HEK293 (cell line): ENCODE measurements around the gene OLA1.

Experiments
- CTCF ChIA-PET: fragments of 350-600 bp; formaldehyde crosslinking; extraction: SDS; loops from one replicate; lab custom pipeline; 2021; ENCODE audit warnings: antibody characterized with exemption; lab: Yijun Ruan, JAX
- POLR2A ChIA-PET: fragments of 300-600 bp; formaldehyde crosslinking; extraction: SDS; loops from one replicate; lab custom pipeline; 2020; ENCODE audit warnings: antibody characterized with exemption, inconsistent platforms; lab: Yijun Ruan, JAX
- H3K27ac ChIP-seq: fragments of 200-500 bp; sonication (Bioruptor generic); 2 replicates; pipeline ENCODE4 v1.5.1; 2014; ENCODE audit warnings: low read depth, low read length, control low read depth, inconsistent platforms; ENCODE audit errors: extremely low read depth
- H3K36me3 ChIP-seq, 2 experiments: fragments of 200-500 bp in 1 of 2; sonication (Bioruptor generic) in 1 of 2; 1 replicate in 1 of 2; 2 replicates in 1 of 2; pipeline ENCODE4 v1.5.1; 2014 to 2017; ENCODE audit warnings: inconsistent platforms in 2 of 2, low read length in 2 of 2; ENCODE audit not compliant: control insufficient read depth in 2 of 2, insufficient read depth in 1 of 2
- H3K4me1 ChIP-seq: fragments of 200-500 bp; sonication (Bioruptor generic); 2 replicates; pipeline ENCODE4 v1.5.1; 2014; ENCODE audit warnings: mild to moderate bottlenecking, low read length, inconsistent platforms; ENCODE audit not compliant: control insufficient read depth, insufficient read depth
- H3K4me3 ChIP-seq: 2 replicates; pipeline ENCODE4 v1.5.1; 2011; ENCODE audit warnings: low read depth, mild to moderate bottlenecking, control low read depth, low read length, moderate library complexity
- H3K9me3 ChIP-seq: fragments of 200-500 bp; sonication (Bioruptor generic); 2 replicates; pipeline ENCODE4 v1.5.1; 2014; ENCODE audit warnings: low read depth, low read length, inconsistent platforms; ENCODE audit not compliant: control insufficient read depth, insufficient read depth
- KLF7 ChIP-seq: fragments of 450-650 bp; formaldehyde crosslinking; IDR thresholded peaks from 2 replicates; pipeline ENCODE4 v1.5.1; 2016; ENCODE audit warnings: missing biosample characterization, missing genetic modification characterization, borderline replicate concordance
- MEIS1 ChIP-seq: sonication (generic); formaldehyde crosslinking; IDR thresholded peaks from 2 replicates; pipeline ENCODE4 v1.8.1; 2022; ENCODE audit warnings: missing genetic modification reagents, mild to moderate bottlenecking, borderline replicate concordance
- SETDB1 ChIP-seq: IDR thresholded peaks from one replicate; pipeline ENCODE4 v1.6.1; 2017; ENCODE audit warnings: mild to moderate bottlenecking, low read length, moderate library complexity, mixed read lengths; ENCODE audit not compliant: insufficient read length
- TSHZ1 ChIP-seq: fragments of 450-650 bp; formaldehyde crosslinking; IDR thresholded peaks from 2 replicates; pipeline ENCODE4 v1.5.1; 2016; ENCODE audit warnings: missing biosample characterization, missing genetic modification characterization, borderline replicate concordance
- YY2 ChIP-seq: fragments of 450-650 bp; formaldehyde crosslinking; IDR thresholded peaks from 2 replicates; pipeline ENCODE4 v1.5.1; 2016; ENCODE audit warnings: missing biosample characterization, missing genetic modification characterization
- ZNF112 ChIP-seq: fragments of 450-650 bp; formaldehyde crosslinking; IDR thresholded peaks from 2 replicates; pipeline ENCODE4 v1.5.0; 2017; ENCODE audit warnings: missing biosample characterization, missing genetic modification characterization
- ZNF114 ChIP-seq: fragments of 450-650 bp; formaldehyde crosslinking; IDR thresholded peaks from 2 replicates; pipeline ENCODE4 v1.5.0; 2017; ENCODE audit warnings: missing biosample characterization, missing genetic modification characterization
- ZNF157 ChIP-seq: fragments of 450-650 bp; formaldehyde crosslinking; IDR thresholded peaks from 2 replicates; pipeline ENCODE4 v1.5.1; 2016; ENCODE audit warnings: missing biosample characterization, missing genetic modification characterization
- ZNF169 ChIP-seq: fragments of 450-650 bp; formaldehyde crosslinking; IDR thresholded peaks from 2 replicates; pipeline ENCODE4 v1.5.1; 2016; ENCODE audit warnings: missing biosample characterization, missing genetic modification characterization
- ZNF174 ChIP-seq: fragments of 450-650 bp; formaldehyde crosslinking; IDR thresholded peaks from 2 replicates; pipeline ENCODE4 v1.5.0; 2017; ENCODE audit warnings: missing biosample characterization, mild to moderate bottlenecking, missing genetic modification characterization
- ZNF239 ChIP-seq: fragments of 450-650 bp; formaldehyde crosslinking; IDR thresholded peaks from 2 replicates; pipeline ENCODE4 v1.5.1; 2016; ENCODE audit warnings: missing biosample characterization, missing genetic modification characterization
- ZNF280D ChIP-seq: fragments of 450-650 bp; formaldehyde crosslinking; IDR thresholded peaks from 2 replicates; pipeline ENCODE4 v1.5.1; 2016; ENCODE audit warnings: missing biosample characterization, missing genetic modification characterization
- ZNF510 ChIP-seq: fragments of 450-650 bp; formaldehyde crosslinking; IDR thresholded peaks from 2 replicates; pipeline ENCODE4 v1.5.1; 2018; ENCODE audit warnings: mild to moderate bottlenecking, missing genetic modification characterization, missing biosample characterization; ENCODE audit not compliant: insufficient replicate concordance
- ZNF518A ChIP-seq: fragments of 450-650 bp; formaldehyde crosslinking; conservative IDR thresholded peaks from 2 replicates; pipeline ENCODE4 v1.5.1; 2016; ENCODE audit warnings: low read depth, missing biosample characterization, missing genetic modification characterization
- ZNF555 ChIP-seq: fragments of 450-650 bp; formaldehyde crosslinking; conservative IDR thresholded peaks from 2 replicates; pipeline ENCODE4 v1.5.1; 2017; ENCODE audit warnings: missing biosample characterization, mild to moderate bottlenecking, missing genetic modification characterization, inconsistent platforms
- ZNF658 ChIP-seq: fragments of 450-650 bp; formaldehyde crosslinking; IDR thresholded peaks from 2 replicates; pipeline ENCODE4; 2016; ENCODE audit warnings: missing biosample characterization, missing genetic modification characterization
- ZNF670 ChIP-seq: fragments of 450-650 bp; formaldehyde crosslinking; IDR thresholded peaks from 2 replicates; pipeline ENCODE4 v1.5.1; 2016; ENCODE audit warnings: missing biosample characterization, missing genetic modification characterization, low read depth
- ZNF768 ChIP-seq: fragments of 450-650 bp; formaldehyde crosslinking; IDR thresholded peaks from 2 replicates; pipeline ENCODE4 v1.5.1; 2018; ENCODE audit warnings: missing biosample characterization, mild to moderate bottlenecking, missing genetic modification characterization
- ZNF777 ChIP-seq: fragments of 450-650 bp; formaldehyde crosslinking; IDR thresholded peaks from 2 replicates; pipeline ENCODE4 v1.5.1; 2017; ENCODE audit warnings: missing biosample characterization, missing genetic modification characterization, borderline replicate concordance
- ZNF837 ChIP-seq: fragments of 450-650 bp; formaldehyde crosslinking; IDR thresholded peaks from 2 replicates; pipeline ENCODE4 v1.5.1; 2016; ENCODE audit warnings: missing biosample characterization, missing genetic modification characterization
- ZNF843 ChIP-seq: fragments of 450-650 bp; formaldehyde crosslinking; IDR thresholded peaks from 2 replicates; pipeline ENCODE4 v1.5.1; 2016; ENCODE audit warnings: missing biosample characterization, missing genetic modification characterization
- ZSCAN16 ChIP-seq: fragments of 450-650 bp; formaldehyde crosslinking; IDR thresholded peaks from 2 replicates; pipeline ENCODE4 v1.5.1; 2016; ENCODE audit warnings: missing biosample characterization, missing genetic modification characterization

The OLA1 gene

GRCh38 chr2:174035981-174036742 is 212.2 kb downstream of the OLA1 start:
- no peaks in the 10 kb centered on the region for H3K9me3 ChIP-seq
- H3K4me1 ChIP-seq = no peaks in the 10 kb centered on the region
- TF ChIP-seq ZNF658 (tag by site-specific recombination) = no peak
- no peak for TF ChIP-seq ZNF837 (tag by site-specific recombination)
- TF ChIP-seq ZNF239 = no peak
- TF ChIP-seq ZNF157 (tag by site-specific recombination) = no peak
- no peak for TF ChIP-seq ZNF843 (tag by site-specific recombination)
- no peak for TF ChIP-seq MEIS1 (CRISPR knock-in tag)
- TF ChIP-seq ZNF112 (tag by site-specific recombination) = no peak
- no peak for TF ChIP-seq TSHZ1 (tag by site-specific recombination)
- TF ChIP-seq ZNF169 (tag by site-specific recombination) = no peak
- TF ChIP-seq ZNF114 = no peak
- no peak for TF ChIP-seq ZNF555 (tag by site-specific recombination)
- H3K27ac ChIP-seq = no peak overlapping the region
- no peak overlapping the region for H3K4me3 ChIP-seq
- POLR2A ChIA-PET = no interaction called here
- no peaks in the 10 kb centered on the region for H3K36me3 ChIP-seq
- CTCF ChIA-PET = interaction anchor here (0.5 to 1.7 kb wide), 7 partner anchors 15 to 299 kb away, joined by 3 to 8 read pairs (median 3); partner anchors contain the start of gene SP9

GRCh38 chr2:174035117-174035635 is 213.2 kb downstream of the OLA1 start:
- no peaks in the 10 kb centered on the region for H3K9me3 ChIP-seq
- ChIA-PET CTCF (interaction anchor here (1.3 to 1.7 kb wide), 2 partner anchors 16 to 119 kb away, joined by 3 to 8 read pairs; no protein-coding TSS in a partner anchor), POLR2A (no interaction called here)
- no peaks in the 10 kb centered on the region for H3K4me1 ChIP-seq
- no peaks in the 10 kb centered on the region for H3K36me3 ChIP-seq
- no peak overlapping the region for H3K4me3 ChIP-seq
- no peak overlapping the region for H3K27ac ChIP-seq
- TF ChIP-seq ZNF280D (no peak), ZNF510 (tag by site-specific recombination) (no peak), ZNF174 (tag by site-specific recombination) (no peak), ZNF670 (tag by site-specific recombination) (no peak), ZNF114 (no peak), ZNF777 (tag by site-specific recombination) (no peak), ZNF768 (tag by site-specific recombination) (no peak), ZNF518A (no peak), SETDB1 (no peak), YY2 (no peak), ZSCAN16 (no peak), KLF7 (tag by site-specific recombination) (no peak)
